Activated naive CD8-positive, alpha-beta T cell treated with anti-CD3 and anti-CD28 coated beads, Interleukin-2, amount 50 U/mL, for 16 hours (primary cell): Measurements from ENCODE around the gene GPR176.

Source experiments
- DNase-seq: peaks from one replicate; pipeline ENCODE4 v3.0.0-alpha.2; 2020; ENCODE audit warnings: low read depth, low spot score

GPR176 gene

DNA sequence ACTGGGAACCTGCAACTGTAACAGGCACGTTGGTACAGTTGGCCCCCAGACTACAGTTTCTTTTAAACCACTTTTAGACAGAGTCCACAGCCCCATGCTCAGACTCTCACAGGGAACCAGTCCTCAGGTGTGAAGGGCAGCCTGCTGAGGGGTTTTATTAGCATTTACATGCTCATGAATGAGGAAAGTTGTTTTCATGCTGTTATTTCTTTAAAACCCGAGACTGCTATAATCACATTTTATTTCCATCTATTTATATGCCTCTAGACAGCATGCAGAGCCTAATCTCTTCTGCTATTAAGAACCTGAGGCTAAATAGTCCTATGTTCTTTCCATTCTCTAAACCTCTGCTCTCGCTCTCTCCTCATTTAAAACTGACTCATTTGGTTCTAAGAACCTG lies 111.2 kb downstream of the GPR176 start:
- DNase-seq = no peak

DNA sequence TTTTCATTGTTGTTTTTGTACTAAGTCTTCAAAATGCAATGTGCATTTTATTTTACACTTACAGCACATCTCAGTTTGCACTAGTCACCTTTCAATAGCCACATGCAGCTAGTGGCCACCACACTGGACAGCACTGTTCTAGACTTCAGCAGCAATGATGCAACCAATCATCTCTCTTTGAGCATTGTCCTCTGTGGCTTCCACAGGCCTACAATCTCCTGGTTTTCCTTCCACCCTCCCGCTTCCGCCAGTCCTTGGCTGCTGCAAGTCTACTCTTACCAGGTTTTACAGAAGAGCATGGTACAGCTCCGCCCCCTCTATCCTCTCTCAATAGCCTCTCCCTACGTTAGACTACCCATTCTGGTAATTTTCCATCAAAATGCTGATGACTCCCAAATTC lies 112.3 kb downstream of the GPR176 start:
- DNase-seq = no peak

DNA sequence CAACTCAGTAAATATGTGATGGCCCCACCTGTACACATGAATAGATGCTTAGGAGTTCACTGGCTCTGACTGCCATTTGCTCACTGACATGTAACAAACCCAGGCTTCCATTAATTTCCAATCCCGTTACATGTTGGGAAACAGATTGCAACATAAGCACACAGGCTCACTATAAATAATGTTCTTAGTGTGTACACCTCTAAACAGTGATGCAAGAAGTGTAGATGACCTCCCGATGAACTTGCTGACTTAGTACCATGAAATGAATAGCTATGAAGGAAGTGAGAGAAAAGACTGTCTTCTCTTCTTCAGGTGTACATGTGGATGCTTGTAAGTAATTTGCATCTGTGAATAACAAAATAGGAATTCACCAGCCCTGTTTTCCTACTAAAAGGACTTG lies 116.0 kb downstream of the GPR176 start:
- DNase-seq = no peak

DNA sequence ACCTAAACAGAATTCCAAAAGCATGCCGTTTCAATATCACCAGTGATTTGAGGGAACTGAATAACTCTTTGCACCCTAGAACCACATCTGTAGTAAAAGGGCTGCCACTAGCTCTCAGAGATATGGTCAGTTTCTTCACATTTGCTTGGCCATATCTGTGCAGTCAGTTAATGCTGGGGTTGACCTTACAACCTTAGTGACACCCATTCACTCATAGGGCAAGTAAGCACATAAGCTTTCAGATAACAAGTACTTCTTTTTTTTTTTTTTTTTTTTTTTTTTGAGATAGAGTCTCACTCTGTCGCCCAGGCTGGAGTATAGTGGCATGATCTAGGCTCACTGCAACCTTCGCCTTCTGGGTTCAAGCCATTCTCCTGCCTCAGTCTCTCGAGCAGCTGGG lies 117.0 kb downstream of the GPR176 start:
- DNase-seq = no peak

DNA sequence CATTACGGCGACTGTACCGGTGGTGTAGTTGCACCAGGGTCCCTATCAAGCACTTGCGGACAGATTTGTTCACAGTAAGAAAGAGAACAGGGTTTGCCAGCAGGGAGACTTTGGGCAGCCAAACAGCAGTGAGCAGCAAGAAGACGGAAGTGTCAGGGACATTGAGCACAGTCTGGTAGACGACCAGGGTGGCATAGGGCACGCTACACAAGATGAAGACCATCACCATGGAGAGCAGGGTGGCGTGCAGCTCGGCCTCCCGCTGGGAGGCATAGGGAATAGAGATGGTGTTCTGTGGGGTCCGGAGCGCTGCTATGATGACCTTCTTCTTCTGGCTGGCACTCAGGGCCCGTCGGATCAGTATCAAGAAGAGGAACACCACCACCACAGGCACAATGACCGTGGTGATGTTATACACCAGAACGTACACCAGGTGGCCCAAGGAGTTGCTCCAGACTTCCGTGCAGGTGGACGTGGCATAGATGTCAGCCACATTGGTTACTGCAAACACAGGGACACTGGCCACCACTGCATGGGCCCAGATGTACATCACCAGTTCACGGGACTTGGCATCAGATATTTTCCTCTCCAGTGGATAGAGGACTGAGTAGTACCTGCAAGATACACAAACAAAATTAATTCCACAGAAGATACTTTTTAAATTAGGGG lies 118.3 kb downstream of the GPR176 start:
- DNase-seq = no peak

GRCh38 chr15:39799552-39800011 lies 120.5 kb downstream of the GPR176 start:
- DNase-seq = no peak

DNA sequence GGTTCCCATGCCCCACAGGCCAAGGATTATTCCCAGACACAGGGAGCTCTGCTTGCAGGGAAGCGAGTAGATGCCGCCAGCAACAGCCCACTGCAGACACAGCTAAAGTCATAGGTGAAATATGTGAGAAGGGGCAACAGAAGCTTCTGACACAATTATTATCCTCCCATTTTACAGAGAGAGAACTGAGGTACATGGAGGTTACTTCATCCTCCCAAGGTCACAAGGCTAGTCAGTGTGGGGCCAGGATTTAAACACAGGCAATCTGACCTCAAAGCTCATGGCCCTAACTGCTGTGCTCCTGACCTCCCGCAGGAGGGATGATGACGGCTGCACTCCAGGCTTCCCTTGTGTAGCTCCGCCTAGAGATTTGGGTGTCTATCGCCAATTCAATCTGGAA lies 121.7 kb downstream of the GPR176 start:
- no peak for DNase-seq

GRCh38 chr15:39797407-39797806 lies 122.7 kb downstream of the GPR176 start:
- DNase-seq = no peak

GRCh38 chr15:39796601-39797000 lies 123.5 kb downstream of the GPR176 start:
- no peak for DNase-seq

- DNase-seq = no peak
These were observed 124.6 kb downstream of the GPR176 start for GRCh38 chr15:39795486-39795885.

DNA sequence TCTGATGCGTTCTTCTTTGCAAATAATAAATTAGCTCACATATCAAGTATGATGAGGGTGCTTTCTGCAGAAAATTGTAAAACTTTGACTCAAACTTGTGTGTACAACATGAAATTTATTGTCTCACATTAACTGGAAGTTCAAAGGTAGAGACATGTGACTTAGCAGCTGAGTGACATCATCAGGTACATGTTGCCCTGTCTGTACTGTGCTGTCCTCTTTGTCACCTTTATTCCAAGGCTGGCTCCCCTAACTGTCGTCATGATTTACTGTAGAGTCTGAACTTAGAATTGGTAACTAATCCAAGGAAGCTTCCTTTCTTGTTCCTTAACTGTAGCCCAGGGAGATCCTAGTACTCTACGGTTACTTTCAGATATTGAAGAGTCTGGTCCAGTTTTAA lies 125.1 kb downstream of the GPR176 start:
- DNase-seq = no peak

- DNase-seq = no peak
These were observed 126.1 kb downstream of the GPR176 start for GRCh38 chr15:39793923-39794322.

DNA sequence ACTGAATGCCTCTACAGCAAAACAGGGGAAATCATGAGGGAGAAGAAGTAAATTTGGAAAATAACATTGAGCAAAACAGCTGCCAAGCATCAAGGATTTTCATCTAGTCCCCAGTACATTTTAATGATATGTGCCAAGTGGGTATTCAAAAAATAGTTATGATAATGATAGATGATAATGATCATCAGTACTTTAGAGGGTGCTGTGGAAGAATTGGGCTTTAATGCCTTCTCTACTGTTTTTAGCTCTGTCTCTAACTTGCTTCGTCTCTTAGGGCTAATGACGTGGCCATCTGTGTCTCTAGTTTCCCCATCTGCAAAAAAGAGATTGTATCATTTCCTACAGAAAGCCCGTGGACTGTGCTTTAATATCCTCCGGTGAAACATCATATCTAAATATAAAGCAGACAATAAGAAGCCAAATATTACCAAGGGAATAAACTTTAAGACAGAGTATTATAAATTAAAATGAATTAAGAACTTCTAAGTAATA lies 127.2 kb downstream of the GPR176 start:
- no peak for DNase-seq

GRCh38 chr15:39792025-39792843 lies 127.8 kb downstream of the GPR176 start:
- DNase-seq = no peak

GRCh38 chr15:39789736-39790135 lies 130.3 kb downstream of the GPR176 start:
- DNase-seq = no peak

DNA sequence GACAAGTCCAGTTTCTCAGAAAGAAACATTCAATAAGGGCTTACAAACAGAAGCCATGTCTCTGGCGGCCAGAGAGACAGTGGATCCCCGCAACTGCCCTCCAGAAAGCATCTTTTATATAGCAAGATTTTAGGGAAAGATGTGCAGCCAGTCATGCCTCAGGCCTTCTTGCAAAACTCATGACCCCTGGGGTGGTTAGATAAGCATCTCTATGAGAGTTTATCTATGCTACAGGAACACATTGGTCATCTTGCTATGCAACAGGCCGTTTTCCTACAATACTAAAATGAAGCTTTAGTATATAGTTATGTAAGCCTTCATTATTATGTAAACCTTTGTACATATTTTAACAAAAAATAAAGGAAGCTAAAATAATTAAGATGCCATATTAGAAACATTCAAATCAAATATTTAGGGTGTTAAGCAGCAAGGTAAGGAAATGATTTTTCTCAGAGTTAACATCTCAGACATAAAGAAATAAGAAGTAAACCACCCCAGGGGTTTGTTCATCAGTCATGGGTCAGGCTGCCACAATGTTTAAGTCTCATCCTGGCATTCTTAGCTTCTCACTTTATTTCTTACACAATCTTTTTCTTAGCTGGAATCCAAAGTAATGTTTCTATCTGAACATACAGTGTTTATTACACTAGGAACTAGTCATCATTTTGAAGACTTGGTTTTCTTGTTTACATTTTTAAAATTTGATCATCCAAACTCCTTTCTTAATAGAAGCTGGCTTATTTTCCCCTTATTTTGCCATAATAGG lies 131.1 kb downstream of the GPR176 start:
- DNase-seq = no peak

- DNase-seq = no peak
These were observed 132.0 kb downstream of the GPR176 start for GRCh38 chr15:39788108-39788507.

DNA sequence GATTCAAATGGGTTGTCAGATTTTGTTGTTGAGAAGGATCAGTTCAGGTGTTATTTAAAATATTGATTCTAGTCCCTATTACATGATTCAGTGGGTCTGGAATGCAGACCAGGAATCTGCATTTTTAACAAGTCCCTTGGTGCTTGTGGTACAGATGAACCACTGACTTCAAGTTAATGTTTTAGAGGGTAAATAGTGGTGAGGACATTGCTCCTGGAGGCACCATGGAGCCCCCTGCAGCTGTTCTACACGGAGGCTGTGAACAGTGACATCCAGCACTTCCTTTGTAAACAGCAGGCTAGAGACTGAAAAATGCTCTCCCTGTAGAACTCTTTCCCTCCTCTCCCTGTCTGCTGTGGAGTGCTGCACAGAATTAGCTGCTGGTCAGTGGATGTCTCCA lies 132.6 kb downstream of the GPR176 start:
- no peak for DNase-seq

GRCh38 chr15:39786447-39787056 lies 133.5 kb downstream of the GPR176 start:
- DNase-seq = no peak

- DNase-seq = no peak
These were observed 134.2 kb downstream of the GPR176 start for GRCh38 chr15:39785841-39786240.

- no peak for DNase-seq
These were observed 134.9 kb downstream of the GPR176 start for GRCh38 chr15:39785139-39785538.

- no peak for DNase-seq
These were observed 135.4 kb downstream of the GPR176 start for GRCh38 chr15:39784638-39785037.
